Activated CD8-positive, alpha-beta memory T cell treated with anti-CD3 and anti-CD28 coated beads, Interleukin-2, amount 50 U/mL, for 24 hours (primary cell): ENCODE measurements around the gene DNM2.

Experiments
- DNase-seq: peaks from one replicate; pipeline ENCODE4 v3.0.0-alpha.2; 2020; ENCODE audit errors: extremely low read depth

DNM2 gene

DNA sequence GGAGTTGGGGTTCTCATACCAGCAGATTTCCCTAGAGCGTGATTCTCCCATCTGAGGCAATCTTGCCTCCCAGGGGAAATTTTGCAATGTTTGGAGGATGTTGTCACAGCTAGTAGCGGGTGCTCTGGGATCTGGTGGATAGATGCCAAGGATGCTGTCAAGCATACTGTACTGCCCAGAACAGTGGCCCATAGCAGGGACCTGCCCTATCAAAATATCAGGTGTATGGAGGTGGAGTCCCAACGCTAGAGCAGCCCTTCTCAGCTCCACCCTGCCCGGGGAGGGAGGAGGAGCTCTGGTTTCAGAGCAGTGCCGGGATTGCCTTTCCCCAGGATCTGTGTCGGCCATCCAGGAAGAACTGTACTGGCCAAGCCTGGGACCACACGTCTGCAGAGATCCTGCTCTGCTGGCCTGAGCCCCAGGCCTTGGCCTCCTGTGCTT lies 27.5 kb upstream of the DNM2 start:
- DNase-seq = no peak

DNA sequence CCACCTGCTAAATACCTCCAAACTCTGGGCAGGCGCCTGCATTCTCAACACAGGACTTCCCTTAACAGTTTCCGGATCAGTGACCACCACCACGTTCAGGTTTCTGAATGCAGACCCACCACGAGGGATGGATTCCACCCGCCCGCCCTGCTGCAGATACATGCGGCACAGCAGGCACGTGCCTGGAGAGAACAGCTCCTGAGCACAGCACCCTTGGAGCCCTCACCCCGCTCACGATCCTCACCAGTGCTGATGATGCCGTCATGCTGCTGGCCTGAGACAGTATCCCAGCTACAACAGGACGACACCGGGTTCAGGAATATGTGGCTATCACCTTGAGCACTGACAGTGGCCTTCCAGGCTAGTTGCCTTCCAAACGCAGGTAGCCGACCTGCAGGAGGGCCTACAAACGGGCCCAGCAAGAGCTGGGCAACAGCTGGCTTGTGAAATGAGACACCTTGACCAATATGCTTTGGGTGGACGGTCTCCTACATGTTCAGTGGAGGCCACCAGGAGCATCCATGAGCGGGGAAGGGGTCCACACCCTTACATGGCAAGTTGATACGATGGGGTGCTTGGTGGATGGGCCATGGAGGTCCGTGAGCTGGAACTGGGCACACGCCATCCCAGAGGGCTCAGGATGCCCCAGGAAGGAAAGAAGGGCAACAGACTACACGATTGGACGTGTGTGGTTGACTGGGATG lies 26.5 kb upstream of the DNM2 start:
- no peak for DNase-seq

DNA sequence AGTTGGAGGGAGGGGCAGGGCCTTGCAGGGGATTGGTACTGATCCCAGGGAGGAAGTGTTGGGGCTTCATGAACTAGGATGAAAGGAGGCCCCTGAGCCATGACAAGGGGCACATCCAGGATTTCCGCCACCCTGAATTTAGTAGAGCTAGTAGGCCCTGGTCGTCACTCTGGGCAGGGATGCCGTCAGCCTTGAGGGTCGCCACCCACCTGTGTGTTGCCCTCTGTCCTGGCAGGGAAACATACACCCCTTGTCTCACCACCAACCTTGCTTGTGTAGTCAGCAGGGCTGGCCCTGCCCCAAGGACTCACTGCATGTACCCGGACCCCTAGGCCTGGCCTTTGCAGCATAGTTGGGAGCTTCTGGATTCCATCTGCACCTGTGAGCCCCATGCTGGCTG lies 26.0 kb upstream of the DNM2 start:
- no peak for DNase-seq

DNA sequence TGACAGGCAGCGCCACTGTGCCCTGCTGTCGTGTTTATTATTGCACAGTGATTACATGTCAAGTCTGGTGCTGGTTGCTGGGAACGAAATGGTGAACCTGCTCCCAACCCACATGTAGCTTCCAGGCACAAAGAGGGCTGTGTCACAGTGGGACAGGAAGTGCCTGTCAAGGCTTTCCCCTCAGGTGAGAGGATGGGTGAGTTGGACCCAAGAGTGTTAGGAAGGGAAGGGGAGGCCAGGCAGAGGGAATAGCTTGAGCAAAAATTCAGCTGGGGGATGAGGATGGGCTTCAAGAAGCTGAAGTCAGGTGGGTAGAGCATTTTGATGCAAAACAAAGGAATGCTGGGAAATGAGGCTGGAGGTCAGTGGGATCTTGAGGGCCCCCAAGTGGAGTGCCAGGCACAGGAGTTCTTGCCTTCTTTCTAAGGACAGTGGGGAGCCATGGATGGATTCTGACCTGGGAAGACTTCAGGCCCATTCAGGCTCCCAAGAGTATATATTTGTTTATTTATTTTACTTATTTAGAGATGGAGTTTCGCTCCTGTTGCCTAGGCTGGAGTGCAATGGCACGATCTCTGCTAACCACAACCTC lies 25.1 kb upstream of the DNM2 start:
- DNase-seq = no peak

DNA sequence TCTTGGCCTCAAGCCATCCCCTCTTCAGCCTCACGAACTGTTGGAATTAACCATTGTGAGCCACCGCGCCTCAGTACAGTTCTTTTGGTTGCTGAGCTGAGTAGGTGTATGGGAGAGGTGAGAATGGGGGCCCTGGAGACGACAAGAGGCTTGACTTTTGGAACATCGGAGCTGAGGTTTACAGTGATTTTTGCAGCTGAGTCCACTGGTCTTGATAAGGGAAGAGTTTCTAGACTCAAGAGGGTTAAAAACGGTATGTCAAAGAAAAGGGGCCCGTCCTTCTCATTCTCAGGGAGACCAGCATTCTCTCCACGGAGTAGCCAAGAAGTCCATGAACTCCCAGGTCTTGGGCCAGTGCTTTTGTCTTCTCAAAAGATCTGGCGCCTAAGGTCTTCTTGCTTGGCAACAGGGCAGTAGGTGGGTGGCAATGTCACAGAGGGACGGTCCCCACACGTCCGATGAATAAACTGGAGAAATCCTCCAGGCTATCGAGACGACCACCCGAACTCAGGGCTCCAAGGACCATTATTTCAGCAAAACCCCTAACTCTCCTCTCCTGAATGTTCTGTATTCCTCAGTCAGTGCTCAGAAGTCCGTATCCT lies 23.1 kb upstream of the DNM2 start:
- no peak for DNase-seq

DNA sequence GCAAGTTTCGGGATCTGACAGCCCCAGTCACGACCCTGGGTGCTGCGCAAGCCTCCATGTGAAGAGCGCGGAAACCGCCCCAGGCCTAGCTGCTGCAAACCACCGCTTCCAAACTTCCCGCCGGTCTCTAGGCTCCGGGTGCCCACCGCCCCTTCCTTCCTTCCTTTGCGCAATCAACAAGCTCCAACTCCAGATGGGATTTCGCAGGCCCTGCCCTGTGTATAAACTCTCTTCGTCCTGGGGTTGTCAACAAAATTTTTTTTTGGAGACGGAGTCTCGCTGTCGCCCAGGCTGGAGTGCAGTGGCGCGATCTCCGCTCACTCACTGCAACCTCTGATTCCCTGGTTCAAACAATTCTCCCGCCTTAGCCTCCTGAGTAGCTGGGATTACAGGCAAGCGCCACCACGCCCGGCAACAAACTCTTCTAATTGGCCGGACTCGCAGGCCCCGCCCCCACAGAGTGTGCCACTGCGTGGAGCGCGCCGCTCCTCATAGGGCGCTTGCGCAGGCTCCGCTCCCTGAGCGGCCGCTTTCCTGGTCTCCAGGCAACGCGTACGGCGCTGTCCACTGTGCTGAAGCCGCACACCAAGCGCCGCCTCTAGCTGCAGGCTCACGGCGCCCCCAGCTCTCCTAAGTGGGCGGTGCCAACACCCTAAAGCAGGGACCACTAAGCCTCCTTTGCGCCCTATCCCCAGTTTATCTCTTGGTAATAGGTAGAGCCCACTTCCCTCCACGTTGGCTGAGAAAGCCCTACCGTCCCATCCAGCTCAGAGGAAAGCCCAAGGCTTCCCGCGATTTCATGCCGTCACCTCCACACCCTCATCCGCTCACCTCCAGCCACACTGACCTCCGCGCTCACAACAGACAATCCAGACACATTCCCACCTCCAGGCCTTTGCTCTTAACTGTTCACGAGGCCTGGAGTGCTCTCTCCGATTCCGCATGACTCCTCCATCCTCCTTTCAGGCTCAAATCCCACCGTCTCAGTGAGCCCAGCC lies 22.2 kb upstream of the DNM2 start:
- DNase-seq = peak; percentile 73

DNA sequence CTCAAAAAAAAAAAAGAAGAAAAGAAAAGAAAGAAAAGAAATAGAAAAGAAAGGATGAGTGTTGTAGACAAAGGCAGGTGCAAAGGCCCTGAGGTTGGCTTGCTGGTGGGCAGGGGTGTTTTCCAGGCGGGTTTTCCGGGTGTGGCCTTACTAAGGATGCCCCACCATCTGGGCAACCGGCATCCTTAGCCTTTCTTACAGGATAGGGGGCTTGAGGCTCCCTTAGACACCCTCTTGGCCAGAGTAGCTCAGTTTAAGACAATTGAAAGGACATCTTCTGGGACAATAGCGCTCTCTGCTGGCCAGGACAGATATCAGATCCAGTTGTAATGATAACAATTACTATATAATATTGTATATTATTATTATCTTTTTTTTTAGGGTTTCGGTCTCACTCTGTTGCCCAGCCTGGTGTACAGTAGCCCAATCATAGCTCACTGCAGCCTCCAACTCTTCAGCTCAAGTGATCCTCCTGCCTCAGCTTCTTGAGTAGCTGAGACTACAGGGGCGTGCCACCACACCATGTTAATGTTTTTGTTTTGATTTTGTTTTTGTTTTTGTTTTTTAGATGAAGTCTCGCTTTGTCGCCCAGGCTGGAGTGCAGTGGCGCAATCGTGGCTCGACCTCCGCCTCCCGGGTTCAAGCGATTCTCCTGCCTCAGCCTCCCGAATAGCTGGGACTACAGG lies 18.1 kb upstream of the DNM2 start:
- peak; percentile 47 for DNase-seq

DNA sequence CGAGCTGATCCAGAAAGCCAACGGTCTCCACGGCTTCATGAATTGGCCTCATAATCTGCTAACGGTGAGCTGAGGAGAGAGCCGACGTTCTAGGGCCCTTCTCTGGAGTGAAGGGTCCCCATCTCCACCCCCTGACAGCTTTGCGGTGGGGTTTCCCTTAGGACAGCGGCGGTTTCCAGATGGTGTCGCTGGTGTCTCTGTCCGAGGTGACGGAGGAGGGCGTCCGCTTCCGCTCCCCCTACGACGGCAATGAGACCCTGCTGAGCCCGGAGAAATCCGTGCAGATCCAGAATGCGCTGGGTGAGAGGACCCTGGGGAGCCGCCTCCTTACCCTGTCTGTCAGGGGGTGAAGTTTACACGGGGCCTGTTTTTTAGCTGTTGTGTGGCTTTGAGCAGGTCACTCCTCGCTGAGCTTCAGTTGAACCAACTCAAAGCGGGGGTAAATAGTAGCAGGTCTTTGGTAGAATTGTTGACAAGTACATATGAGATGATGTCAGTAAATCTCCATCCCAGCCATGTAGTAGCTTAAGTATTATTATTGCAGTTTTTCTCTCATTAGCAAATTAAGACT lies 15.8 kb upstream of the DNM2 start:
- DNase-seq = no peak

DNA sequence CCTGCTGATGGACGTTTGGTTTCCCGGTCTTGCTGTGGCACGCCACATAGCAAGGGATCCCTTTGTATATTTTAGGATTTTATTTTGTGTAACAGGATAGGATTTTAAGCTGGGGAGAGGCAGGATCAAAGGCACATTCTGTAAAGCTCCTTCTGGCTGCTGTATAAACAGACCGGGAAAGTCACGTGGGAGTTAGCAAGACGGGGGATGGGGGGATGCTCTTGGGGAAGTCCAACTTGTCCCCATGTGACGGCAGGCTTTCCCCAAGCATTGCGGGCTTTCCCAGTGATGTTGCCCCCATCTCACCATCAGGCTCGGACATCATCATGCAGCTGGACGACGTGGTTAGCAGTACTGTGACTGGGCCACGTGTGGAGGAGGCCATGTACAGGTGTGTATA lies 10.9 kb upstream of the DNM2 start:
- DNase-seq = no peak

DNA sequence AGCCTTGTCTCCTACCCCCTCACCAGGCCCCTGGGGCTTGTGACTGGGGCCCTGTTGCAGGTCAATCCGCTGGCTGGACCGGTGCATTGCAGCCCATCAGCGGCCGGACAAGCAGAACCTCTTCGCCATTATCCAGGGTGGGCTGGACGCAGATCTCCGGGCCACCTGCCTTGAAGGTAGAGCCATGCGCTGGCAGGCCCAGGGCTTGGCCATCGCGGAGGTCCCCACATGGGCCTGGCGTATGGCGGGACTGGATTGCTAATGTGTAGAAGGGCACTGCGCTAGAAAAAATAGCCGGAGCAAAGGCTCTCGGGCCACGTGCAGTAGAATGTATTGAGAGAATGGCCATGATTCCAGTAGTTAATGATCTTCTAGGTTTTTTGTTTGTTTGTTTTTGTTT lies 10.4 kb upstream of the DNM2 start:
- DNase-seq = no peak

DNA sequence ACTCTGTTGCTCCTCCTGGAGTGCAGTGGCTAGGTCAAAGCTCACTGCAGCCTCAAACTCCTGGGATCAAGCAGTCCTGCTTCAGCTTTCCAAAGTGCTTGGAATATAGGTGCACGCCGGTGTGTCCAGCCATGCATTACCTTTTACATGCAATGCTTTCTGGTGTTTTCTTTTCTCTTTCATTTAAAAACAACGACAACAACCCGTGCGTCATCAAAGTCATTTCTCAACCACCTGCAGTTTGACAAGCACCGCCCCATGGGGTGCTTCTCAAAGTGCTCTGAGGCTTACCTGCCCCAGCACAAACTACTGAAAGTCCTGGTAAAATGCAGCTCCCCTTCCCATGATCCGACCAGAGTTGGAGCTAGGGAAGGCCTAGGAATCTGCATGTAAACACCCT lies 9.6 kb upstream of the DNM2 start:
- DNase-seq = no peak

DNA sequence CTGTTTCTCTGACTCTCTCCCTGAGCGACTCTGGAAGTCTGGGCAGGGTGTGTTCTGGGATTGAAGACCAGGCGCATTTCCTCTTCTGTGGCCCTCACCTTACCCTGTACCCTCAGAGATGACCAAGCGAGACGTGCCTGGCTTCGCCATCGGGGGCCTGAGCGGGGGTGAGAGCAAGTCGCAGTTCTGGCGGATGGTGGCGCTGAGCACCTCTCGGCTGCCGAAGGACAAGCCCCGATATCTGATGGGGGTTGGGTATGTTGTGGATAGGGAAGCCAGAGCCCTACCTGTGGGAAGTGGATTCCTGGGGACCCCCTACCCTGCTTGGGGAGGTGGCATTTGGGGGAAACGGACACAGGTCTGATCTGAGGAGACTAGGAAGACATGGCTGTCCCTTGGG lies 5.8 kb upstream of the DNM2 start:
- no peak for DNase-seq

DNA sequence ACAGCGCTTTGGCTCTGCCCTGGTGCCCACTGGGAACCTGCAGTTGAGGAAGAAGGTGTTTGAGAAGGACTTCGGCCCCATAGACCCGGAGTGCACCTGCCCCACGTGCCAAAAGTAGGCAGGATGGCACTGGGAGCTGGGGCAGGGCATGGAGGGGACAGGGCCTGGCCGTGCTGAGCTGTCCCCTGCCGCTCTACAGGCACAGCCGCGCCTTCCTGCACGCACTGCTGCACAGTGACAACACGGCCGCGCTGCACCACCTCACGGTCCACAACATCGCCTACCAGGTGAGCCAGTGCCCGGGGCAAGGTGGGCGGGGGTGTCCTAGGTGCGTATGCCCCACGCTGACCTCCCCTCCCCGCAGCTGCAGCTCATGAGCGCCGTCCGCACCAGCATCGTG lies 5.1 kb upstream of the DNM2 start:
- no peak for DNase-seq

DNA sequence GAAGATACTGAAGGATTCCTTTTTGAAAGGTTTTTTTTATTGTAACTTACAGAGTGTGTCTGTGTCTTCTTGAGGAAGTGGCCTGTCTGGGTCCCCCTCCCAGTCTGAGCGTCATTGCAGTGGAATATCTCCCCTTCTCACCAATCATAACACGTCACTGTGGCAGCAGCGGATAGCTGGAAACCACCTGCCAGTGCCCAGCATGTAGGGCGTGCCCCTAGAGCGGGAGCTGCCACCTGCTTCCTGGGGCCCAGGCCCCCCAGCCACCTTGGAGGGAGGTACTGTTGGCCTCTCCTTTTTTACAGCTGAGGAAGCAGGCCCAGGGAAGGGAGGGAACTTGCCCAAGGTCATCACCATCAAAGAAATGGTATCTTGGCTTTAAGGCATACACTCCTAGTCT lies 4.6 kb upstream of the DNM2 start:
- DNase-seq = no peak

DNA sequence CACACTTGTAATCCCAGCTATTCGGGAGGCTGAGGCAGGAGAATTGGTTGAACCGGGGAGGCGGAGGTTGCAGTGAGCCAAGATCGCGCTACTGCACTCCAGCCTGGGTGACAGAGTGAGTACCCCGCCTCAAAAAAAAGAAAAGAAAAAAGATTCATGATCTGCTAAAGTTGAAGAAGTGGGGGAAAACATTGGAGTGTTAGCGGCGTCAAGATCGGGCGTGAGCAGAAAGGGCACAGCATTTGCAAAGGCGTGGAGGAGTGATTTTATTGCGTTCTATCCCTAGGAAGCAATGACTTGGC lies 874 bp upstream of the DNM2 start:
- DNase-seq = no peak

DNA sequence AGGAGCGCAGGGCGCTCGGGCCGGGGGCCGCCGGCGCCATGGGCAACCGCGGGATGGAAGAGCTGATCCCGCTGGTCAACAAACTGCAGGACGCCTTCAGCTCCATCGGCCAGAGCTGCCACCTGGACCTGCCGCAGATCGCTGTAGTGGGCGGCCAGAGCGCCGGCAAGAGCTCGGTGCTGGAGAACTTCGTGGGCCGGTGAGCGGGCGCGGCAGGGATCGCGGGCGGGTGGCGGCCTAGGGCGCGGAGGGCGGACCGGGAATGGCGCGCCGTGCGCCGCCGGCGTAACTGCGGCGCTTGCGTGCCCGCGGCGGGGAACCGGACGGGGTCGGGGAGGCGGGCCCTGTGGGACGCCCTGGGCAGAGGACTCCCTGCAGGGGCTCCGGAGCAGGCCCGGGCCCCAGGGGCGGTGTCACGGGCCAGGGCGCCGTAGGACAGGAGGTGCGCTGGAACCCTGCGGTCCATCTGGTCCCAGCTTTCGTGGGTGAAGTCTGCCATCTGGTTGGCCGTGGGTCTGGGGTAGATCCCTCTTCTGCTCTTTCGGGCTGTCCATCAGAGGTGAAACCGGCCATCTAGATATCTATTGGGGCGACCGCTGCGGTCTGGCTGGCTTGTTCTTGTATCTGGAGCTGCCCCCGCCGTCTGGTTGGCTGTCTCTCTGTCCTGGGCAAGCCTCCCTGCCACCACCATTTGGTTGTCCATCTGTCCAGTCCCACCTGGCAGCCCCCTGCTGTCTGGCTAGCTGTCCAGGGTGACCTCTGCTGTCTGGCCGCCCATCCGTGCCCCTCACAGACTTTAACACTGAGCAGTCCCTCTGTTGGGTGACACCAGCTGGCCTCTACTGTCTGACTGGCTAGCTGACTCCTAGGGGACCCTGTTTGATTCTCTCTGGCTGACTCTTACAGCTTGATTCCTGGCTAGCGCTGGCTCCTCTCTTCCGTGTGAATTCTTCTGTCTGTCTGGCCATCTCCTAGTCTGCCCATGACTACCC lies 622 bp downstream of the DNM2 start:
- DNase-seq = no peak

DNA sequence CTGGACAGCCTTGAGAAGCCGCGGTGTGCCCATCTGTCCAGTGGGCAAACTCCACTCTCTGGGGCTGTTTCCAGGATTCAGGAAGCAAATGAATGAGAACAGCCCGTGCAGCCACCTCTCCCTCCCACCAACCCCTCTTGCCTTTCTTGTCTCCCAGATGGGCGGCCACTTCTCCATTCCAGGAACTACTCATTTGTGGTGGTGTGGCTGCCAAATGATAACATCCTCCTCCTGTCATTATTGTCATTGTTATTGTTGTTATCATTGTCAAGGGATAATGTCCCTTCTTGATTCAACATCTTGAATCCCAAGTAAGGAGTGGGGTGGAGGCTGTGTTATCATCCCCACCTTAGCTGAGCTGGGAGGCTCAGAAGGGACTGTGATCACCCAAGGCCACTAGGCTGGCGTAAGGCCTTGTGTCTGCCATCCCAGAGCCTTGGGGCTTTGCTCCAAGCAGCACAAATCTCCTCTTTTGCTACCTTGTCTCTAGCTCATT lies 1.6 kb downstream of the DNM2 start:
- DNase-seq = no peak

DNA sequence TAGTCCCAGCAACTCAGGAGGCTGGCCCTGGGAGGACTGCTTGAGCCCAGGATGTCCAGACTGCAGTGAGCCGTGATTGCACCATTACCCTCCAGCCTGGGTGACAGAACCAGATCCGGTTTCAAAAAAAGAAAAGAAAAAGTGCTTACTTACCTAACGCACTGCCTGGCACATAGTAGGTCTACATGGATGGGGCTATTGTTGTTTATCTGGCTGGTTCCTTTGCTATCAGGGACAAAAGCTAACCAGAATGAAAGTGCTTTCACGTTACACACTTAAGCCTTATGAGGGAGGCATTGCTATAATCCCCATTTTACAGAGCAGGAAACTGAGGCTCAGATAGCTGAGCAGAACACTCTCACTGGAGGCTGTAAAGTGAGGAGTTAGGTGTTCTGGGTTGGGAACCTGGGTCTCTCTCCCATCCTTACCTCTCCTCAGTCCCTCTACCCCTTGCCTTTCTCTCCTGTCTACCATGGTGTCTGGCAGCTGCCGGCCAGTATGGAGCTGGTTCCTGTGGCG lies 2.8 kb downstream of the DNM2 start:
- no peak for DNase-seq

DNA sequence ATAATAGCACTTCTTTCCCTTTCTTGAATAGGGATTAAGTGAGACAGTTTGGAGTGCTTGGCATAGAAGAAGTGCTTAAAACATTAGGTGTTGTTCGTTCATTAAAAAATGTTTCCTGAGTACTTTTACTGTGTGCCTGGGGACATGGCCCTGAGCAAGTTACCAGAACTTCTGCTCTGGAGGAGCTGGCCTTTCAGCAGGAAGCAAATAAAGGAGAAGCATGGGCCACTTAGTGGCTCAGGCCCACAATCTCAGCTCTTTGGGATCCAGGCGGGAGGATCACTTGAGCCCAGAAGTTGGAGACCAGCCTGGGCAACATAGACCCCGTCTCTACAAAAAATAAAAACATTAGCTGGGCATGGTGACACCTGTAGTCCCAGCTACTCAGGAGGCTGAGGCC lies 5.7 kb downstream of the DNM2 start:
- DNase-seq = no peak

DNA sequence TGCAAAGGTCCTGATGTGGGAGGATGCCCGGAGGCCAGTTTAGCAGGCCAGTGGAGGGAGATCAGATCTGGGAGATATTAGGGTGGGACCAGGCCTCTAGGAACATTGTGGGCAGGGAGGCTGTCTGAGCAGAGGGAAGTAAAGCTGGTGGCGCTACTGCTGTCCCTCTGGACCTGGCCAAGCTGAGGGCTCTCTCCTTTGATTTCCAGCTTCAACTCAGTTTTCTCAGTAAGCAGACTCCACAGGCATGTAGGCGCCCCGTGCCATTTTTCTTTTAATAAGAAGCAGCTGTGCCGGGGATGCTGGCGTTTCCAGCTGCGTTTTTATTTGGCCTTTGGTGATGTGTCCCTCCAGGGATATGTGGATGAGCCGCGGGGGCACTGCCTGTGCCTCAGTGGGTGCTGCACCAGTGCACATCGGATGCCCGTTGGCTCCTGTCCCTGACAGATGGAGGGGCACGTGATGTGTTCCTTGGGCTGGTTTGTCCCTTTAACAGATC lies 6.7 kb downstream of the DNM2 start:
- no peak for DNase-seq
